ENCODE data around the gene IKZF3.
"Not testable (repeated sequence)": the region's sequence is repeated elsewhere in the genome, so short reads cannot be mapped to it uniquely, and the experiment has no call there.

The IKZF3 gene

GRCh38 chr17:39755554-39756379 is 108.3 kb downstream of the IKZF3 start:
- no peak for DNase-seq (ENCODE audit: low read depth, low spot score)

DNA sequence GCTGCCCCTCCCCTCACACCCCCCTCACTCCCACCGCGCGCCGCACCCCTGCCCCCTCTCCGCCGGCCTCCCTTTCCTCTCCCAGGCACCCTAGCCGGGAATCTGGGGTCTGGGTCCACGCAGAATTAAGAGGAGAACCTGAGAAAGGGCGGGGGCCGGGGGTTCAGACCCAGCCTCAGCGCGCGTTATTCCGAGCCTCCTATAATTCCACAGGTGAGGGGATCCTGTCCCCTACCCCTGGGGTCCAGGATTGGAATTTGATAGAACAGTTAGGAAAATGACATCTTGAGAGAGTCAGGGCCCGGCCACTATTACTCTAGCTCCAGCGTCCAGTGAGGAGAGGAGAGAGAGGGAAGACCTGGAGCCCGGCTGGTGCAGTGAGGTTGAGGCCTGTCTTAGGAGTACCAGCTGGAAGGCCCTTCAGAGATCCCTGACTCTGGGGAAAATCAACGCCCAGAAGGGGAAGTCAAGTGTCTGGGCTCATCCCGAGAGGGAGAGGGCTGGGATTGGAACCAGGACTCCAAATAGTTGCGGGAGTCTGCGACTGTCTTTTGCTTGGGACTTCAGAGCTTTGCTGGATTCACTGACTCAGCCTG is 109.1 kb downstream of the IKZF3 start:
- no peak for DNase-seq (ENCODE audit: low read depth, low spot score)

DNA sequence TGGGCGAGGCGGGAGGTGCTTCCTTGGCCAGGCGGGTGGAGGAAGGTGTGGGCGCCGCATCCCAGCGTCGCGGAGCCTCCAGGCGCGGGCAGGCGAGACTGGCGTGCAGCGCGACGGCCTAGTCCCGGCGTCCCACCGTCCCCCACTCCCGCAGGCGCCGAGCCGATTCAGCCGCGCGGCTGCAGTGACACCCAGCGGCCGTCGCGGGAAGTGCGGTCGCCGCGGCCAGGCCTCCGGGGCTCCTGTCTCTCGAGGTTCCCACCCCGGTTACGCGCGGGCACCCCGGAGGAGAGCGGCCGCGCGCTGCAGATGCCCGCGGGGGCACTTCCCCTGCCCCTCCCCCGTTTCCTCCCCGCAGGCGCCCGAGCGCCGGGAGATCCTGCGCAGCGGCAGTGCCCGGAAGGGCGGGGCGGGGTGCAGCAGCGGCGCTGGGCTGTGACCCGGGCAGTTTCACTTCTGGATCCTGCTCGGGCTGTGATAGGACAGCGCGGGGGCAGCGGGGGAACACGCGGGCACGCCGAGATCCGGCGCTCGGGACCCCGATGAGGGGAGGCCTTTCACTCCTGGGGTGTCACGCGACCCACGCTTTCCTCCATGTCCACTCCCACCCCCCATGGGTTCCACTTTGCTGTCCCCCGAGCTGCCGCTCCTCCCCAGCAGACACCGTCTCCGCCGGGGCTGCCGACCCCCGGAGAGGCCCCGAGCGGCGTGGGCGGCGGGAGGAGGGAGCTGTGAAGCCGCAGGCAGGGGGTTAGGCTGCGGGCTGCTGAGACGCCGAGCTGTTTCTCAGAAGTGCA is 109.8 kb downstream of the IKZF3 start:
- DNase-seq (ENCODE audit: low read depth, low spot score) = peak; percentile 61

DNA sequence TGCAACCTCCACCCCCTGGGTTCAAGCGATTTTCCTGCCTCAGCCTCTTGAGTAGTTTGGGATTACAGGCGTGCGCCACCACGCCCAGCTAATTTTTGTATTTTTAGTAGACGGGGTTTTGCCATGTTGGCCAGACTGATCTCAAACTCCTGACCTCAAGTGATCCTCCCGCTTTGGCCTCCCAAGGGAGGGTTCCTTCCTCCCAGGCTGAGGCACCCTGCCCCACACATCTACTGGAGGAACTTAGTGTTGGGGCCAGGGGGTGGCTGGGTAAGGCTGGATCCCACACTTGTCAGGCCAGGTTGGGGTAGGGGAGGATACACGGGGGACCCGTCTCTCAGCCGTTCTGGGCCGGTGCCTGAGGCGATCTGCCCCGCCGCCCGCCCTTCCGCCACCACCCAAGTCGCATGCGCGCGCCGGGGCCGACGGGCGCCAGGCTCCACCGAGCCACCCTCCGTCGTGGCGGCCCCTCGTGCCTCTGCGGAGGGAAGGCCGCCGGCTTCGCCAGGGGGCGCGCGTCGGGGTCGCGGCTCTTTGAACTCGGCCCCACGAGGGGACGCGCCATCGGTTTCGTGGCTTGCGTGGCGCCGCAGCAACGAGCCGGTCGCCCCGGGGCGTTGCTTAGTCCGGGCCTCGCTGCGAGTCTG is 110.5 kb downstream of the IKZF3 start:
- DNase-seq (ENCODE audit: low read depth, low spot score) = no peak

DNA sequence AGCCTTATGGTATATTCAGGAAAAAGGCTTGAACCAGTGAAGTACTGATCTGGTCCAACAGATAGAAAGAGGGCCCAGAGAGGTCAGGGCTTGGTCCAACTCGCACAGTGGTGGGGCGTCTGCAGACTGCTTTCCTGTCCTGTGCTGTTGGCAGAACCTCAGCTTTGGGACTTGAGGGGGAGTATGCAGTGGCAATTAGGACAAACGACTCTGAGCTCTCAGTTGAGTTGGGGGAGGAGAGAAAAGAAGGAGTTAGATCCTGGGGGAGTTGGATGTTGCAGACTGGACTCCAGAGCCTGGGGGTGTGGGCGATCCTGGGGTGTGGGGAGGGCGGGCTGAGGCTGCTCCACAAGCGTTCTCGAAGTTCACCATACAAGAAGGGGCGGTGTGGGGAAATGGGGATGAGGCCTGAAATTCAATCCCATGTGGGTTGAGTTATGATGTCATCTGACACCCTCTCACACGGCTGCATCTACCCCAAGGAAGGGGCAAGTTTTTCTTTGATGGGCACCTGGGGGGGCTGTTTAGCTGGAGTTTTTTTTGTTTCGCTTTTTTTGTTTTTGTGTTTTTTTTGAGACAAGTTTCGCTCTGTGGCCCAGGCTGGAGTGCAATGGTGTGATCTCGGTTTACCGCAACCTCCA is 111.8 kb downstream of the IKZF3 start:
- no peak for DNase-seq (ENCODE audit: low read depth, low spot score)

GRCh38 chr17:39751637-39752036 is 112.5 kb downstream of the IKZF3 start:
- no peak for DNase-seq (ENCODE audit: low read depth, low spot score)

DNA sequence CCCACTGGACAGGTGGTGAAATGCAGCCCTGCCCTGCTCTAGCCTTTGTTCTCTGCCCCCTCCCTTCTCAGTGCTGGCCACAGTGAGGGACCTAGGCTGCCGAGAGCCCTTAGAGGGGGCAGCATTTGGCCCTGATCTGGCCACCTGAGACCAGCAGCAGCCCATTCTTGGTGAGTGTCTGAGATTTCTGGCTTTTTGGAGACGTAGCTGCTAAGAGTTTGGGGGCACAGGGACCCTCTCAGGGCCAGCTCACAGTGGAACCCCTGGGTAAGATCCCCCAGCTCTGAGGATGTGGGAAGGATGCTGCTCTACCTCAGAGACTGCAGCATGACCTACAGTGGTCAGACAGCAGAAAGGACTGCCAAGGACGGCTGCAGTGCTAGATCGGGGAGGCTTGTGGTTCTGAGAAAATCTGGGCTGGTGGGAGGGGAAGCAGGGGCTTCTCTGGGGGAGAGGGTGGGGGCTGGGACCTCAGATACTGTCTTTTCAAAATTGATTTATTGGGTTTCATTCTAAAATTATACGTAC is 113.0 kb downstream of the IKZF3 start:
- DNase-seq (ENCODE audit: low read depth, low spot score) = no peak

DNA sequence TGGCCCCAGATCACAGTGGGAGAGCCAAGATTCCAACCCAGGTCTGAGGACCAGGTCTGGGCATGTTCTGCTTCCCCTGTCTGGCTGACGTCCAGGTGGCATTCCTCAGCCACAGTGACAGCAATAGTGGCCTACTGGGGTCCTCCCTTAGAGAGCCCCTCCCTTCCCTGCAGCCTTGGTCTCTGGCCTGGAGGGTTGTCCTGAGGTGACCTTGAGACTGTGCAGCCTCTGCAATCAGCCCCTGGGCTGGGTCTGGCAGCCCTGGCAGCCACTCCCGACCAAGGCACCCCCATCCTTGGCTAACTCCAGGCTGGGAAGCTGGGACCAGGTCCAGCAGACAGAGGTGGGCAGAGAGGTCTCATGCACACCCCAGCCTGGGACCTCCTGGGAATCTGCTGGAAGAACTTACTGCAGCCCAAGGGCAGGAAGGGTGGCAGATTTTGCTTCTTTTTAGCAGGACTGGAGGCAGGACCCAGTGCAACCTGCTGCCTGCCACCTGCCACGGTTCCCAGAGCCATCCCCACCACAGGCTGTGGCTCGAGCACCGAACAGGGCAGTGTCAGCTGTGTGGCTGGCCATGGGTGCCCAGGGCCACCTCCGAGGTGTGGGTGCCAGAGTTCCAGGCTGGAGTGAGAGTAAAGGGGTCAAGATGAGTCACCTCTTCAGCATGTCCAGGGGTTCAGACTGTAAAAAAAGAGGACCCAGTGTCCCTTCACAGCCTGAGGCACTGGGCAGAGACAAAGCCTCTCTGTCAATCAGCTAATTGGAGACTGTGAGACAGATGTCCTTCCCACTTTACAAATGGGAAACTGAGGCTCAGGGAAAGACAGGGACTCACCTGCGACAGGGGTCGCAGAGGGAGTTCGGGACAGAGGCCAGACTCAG is 113.7 kb downstream of the IKZF3 start:
- DNase-seq (ENCODE audit: low read depth, low spot score) = no peak

- DNase-seq (ENCODE audit: low read depth, low spot score) = not testable (repeated sequence)
These were observed 115.6 kb downstream of the IKZF3 start for GRCh38 chr17:39748444-39749034.

GRCh38 chr17:39747745-39748144 is 116.4 kb downstream of the IKZF3 start:
- no peak for DNase-seq (ENCODE audit: low read depth, low spot score)

GRCh38 chr17:39746145-39746461 is 118.0 kb downstream of the IKZF3 start:
- no peak for DNase-seq (ENCODE audit: low read depth, low spot score)

GRCh38 chr17:39745335-39746144 is 118.6 kb downstream of the IKZF3 start:
- DNase-seq (ENCODE audit: low read depth, low spot score) = no peak

GRCh38 chr17:39744836-39745215 is 119.3 kb downstream of the IKZF3 start:
- DNase-seq (ENCODE audit: low read depth, low spot score) = no peak

- no peak for DNase-seq (ENCODE audit: low read depth, low spot score)
These were observed 119.9 kb downstream of the IKZF3 start for GRCh38 chr17:39744075-39744835.

- no peak for DNase-seq (ENCODE audit: low read depth, low spot score)
These were observed 121.2 kb downstream of the IKZF3 start for GRCh38 chr17:39742856-39743436.

GRCh38 chr17:39742126-39742855 is 121.8 kb downstream of the IKZF3 start:
- DNase-seq (ENCODE audit: low read depth, low spot score) = no peak

DNA sequence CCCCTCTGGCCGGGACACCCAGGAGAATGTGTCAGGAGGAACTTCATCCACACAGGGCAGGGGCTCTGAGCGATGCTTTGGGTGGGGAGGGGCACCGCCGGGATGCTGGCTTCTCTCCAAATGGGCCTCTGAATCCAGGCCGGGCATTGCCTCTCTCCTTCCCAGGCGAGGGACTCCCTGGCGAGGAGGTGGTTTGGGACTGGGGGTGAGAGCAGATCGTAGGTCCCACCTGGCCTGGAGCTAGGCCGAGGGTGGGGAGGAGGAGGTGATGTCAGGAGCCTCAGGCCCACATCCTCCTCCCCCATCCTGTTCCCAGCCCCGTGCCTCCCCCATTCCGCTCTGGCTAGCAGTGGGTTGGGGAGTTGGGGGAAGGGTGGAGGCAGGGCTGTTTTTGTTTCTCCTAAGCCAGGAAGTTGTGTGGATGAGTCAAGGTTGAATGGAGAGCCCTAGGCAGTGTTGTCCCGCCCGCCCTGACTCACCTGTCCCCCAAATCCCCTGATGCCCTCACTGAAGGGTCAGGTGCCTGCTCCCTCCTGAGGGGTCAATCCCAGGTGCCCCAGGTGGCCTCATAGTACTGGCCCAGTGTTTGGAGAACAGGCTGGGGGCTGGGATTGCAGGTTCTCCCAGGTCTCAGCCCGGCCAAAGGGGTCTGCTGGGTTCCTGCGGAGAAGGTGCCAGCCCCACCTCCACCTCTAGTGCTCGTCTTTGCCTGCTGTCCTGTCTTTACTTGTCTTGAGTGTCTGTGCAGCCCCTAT is 123.6 kb downstream of the IKZF3 start:
- DNase-seq (ENCODE audit: low read depth, low spot score) = no peak

All from brain pericyte (primary cell).